T-helper 1 cell (primary cell): ENCODE measurements around the gene TOP1.

Source experiments
- DNase-seq, 5 donors: peaks; one replicate each; pipeline ENCODE4 v3.0.0-alpha.2; 2012 to 2020

Gene TOP1

DNA sequence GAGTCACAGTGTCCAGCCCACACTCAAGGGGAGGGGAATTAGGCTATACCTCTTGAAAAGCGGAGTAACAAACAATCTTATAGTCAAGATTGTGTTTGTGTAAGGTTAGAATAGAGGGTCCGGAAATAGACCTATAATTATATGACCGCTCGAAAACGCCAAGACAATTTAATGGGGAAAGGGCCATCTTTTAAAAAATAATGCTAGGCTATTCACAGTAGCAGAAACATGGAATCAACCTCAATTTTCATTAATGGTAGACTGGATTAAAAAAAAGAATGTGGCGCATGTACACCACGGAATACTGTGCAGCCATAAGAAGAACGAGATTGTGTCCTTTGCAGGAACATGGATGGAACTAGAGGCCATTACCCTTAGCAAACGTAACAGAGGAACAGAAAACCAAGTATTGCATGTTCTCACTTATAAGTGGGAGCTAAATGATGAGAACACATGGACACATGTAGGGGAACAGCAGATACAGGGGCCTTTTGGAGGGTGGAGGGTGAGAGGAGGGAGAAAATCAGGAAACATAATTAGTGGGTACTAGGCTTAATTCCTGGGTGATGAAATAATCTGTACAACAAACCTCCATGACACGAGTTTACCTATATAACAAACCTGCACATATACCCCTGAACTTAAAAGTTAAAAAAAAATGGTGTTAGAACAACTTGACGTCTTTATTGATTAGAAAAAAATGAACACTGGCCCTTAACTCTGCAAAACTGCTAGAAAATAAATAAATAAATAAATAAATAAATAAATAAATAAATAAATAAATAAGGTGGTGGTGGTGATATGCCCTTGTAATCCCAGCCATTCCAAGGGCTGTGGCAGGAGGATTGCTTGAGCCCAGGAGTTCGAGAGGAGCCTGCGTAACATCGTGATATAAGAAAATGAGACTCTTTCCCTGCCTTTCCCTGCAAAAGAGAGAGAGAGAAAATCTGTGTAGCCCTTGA is 30.3 kb downstream of the TOP1 start:
- no peak for DNase-seq

DNA sequence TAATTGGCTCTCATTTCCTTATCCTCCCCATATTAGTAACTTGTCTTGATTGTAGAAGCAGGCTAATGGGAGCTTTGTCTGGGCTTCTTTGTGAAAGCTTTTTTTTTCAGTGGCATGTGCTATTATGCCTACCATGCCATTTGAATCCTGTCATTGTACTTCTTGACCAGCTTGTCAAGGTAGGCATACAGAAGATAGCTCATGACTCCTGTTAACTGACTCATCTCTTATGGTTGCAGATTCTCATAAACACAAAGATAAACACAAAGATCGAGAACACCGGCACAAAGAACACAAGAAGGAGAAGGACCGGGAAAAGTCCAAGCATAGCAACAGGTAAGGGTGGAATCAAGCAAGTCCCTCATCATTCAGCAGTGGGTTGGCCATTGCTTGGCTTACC is 32.5 kb downstream of the TOP1 start:
- DNase-seq, result no peak

DNA sequence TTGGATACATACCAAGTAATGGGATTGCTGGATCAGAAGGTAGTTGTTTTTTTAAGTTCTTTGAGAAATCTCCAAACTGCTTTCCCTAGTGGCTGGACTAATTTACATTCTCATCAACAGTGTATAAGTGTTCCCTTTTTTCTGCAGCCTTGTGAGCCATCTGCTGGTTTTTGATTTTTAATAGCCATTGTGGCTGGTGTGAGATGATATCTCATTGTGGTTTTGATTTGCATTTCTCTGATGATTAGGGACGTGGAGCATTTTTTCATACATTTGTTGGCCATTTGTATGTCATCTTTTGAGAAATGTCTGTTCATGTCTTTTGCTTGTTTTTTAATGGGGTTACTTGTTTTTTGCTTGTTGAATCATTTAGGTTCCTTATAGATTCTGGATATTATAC is 34.8 kb downstream of the TOP1 start:
- no peak for DNase-seq

DNA sequence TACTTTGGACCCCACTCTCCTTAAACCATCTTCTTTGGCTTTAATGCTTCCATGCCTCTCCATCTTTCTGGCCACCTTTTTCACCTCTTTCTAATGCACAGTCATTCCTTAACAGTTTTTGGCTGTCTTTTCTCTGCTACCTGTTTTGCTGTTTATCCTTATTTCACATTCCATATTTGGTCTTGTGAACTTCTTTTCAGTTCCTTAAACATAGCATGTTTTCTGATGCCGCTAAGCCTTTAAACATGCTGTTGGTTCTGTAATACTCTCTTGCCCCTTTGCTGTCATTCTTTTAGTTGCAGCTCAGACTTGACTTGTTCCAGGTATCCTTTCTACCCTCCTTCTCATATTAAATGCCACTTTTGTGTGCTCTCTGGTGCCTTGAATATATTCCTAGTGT is 35.8 kb downstream of the TOP1 start:
- no peak for DNase-seq

DNA sequence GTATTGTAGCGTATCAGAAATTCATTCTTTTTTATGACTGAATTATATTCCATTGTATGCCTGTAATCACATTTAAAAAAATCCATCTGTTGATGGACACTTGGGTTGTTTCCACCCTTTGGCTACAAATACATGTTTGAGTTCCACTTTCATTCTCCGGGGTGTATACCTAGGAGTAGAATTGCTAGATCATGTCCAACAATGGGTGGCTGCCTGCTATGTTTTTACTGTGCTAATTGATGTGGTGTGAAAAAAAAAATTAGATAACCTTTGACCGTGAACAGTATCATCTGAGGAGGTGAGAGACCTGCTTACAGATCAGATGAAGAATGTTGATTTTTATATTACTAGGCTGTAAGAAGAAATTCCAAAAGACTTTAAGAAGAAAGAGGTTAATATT is 37.1 kb downstream of the TOP1 start:
- DNase-seq, result no peak

DNA sequence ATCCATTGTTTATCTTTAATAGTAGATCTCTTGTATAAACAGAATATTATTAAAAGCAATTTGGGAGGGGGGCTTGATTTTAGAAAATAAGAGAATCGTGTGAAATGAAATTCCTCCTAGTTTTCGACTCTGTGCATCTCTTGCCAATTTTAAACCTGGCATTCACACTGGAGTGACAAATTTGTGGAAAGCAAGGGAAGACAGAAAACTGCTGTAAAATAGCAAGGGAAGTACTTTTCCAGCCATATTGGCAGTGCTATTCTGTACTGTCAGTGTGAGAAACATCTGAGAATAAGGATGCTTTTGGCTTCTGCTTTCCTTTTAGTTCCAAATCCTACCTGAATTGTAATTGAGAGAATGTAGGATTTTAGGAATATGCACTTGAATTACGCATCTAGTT is 40.2 kb downstream of the TOP1 start:
- no peak for DNase-seq

DNA sequence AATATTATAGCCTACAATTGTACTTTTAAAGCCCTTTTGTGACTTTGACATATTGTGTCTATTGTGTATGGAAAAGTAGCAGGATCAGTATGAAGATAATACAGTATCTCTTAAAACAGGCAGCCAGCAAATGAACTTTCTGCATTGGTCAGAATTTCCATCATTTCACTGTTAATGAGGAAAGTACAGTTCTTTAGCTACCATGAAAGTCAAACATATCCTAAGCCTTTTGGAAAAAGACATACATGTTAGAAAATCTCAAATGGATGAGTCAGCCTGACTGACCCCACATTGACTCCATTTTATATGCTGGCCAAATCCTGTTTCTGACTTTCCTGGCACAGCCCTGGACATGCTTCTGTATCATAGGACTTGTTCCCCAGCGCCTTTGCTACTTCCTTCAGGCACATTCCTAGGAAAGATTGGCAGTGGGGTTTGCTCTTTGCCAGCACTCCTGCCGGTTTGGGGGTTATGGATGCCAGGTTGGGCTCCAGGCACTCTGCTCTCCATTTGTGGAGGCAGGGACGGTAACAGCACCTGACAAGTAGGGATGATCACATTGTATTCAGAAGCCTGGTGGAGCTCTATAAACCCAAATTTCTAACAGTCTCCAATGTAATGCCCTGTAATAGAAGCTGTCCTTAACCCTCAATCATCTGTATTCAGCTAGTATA is 43.7 kb downstream of the TOP1 start:
- no peak for DNase-seq

DNA sequence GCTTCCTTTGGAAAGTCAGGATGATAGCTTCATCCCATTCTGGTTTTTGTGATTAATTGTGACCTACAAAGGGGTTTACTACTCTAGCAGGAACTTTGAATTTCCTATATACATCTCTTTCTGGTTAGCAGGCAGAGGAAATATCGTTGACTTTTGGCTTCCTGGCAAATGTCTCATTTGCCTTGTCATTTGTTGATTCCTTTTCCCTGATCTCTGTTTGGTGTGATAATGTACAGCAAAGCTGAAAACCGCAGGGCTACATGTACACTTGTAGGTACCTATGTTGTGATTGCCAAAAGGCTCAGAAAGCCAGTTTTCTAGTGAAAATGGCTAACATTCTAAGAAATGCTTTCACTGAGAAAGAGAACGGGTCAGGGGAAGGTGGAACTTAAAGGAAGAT is 44.3 kb downstream of the TOP1 start:
- peak in 1 of 5 donors; percentile 56 for DNase-seq

DNA sequence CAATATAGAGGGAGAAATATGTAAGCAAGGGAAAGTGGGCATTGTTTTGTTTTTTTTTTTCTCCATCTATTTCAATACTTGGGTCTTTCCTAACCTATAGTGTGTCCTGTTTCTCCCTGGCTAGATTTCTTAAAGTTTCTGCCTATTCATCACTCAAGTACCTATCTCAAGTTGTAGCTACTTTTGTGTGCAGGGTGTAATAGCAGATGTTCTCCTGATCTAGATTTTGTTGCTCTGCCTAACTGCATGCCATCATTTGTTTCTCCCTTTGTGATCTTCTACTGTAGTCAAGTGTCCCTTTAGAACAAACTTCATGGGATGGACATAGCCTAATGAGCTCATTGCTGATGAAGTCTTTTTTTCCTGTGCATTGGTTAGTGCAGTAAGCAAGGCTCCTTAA is 45.8 kb downstream of the TOP1 start:
- no peak for DNase-seq

DNA sequence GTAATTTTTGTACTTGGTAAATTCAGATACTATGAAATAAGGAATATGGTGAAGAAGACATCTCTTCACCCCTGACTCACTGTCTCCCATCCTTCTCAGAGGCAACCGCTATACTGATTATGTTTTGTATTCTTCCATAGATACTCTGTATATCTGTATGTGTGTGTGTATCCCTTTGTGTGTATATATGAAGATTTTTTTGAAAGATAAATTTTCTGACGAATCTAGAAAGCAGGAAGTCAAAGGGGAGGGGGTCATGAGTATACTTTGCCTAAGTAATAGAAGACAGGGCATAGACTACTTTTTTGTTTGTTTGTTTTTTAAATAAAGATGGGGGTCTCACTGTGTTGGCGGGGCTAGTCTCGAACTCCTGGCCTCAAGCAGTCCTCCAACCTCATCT is 48.2 kb downstream of the TOP1 start:
- peak in 1 of 5 donors; percentile 15 for DNase-seq

DNA sequence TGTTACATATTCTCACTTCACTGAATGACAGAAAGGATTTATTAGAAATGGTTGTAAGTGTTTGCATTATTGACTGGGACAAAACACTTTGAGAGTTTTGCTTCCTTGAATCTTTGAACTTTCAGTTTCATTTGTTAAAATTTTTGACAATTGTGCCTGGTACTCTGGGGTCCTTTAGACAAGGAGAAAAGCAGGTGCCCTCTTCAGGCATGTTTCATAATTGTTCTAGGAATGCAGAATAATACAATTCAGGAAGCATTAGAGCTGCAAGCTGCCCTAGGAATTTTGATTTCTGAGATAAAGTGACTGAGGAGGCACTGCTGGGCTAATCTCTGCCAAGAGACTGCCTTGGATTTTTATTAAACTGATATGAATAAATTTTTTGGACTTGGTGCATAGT is 49.7 kb downstream of the TOP1 start:
- DNase-seq, result peak in 1 of 5 donors; percentile 20

DNA sequence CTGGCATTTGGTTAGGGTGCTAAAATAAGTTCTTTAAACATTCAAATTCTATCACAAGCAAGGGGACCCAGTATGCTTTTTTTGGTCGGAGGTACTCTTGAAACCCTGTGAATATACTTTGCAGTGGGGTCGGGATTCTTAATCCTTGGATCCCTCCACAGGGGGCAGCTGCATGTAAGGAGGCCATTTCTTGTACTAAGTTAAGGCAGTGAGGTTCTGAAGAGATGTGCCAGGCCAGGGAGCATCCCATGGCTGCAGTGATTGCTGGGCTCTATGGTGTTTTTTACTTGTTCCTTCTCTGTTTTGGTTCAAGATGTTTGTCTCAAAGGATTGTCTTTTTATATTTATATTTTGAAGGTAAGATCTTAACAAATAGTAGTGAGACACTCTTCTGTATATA is 50.4 kb downstream of the TOP1 start:
- no peak for DNase-seq

DNA sequence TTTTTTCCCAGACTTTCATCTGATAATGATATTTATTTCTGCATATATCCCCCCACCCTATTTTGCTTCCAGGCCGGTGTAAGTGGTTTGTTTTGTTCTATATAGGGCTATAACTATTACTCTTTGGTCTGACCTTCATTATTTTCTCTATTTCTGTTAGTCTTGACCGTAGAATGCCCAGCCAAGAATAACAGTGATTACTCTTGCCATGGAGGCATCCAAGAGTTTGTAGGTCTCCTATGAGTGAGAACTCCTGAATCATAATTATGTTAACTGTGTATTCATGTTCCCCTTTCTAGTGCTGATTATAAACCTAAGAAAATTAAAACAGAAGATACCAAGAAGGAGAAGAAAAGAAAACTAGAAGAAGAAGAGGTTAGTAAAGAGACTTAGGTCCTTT is 52.2 kb downstream of the TOP1 start:
- DNase-seq, result no peak

DNA sequence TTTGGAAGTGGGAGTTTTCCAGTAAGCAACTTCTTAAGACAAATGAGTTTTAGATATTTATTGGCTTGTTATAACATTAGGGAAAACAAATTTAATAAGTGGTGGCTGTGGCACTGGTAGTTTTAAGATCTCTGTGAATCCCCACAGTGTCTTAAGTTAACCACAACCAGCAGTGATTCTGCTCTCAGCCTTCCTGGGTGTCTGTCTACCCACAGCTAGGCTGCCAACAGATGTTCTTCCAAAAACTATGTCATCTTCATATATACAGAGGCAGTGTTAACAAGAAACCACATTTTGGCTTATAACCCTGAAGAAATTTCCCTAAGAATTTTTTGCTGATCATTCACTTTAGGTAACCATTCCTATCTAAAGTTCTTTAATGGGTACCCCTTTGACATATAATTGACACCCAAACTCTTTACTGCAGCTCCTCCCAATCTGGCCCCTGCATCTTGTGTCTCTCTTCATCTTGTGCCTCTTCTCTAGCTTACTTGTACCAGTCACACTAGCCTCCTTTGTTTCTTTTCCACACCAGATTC is 52.7 kb downstream of the TOP1 start:
- no peak for DNase-seq

DNA sequence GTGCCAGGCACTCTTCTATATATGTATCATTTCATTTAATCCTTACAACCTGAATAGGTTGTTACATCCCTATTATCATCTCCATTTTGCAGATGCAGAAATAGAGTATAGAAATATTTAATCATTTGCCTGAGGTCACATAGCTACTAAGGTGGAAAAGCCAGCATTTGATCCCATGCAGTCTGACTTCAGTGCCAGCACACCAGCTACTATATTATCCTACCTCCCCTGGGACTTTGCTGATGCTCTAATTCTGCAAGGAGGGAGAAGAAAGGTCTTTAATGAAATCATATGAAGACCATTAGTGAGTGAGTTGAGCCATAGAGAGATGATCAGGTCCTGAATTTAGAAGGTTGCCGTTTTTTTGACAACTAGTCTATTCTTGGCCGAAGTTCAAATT is 53.7 kb downstream of the TOP1 start:
- DNase-seq, result no peak

DNA sequence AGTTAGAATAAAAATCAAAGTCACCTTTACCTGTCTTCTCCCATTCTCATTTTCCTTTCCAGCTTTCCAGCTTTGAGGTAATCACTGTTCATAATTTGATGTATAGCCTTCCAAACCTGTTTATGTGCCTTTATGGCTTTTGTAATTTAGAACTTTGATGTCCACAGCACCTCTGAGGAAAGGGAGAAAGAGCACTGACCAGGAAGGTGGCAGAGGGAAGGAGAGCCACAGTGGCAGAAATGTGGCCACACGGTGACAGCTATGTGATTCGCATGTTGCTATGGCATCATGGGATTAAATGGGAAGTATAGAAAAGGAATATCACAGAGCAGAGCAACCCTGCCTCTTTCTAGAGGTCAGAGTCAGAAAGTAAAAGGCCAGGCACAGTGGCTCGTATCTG is 57.0 kb downstream of the TOP1 start:
- no peak for DNase-seq

DNA sequence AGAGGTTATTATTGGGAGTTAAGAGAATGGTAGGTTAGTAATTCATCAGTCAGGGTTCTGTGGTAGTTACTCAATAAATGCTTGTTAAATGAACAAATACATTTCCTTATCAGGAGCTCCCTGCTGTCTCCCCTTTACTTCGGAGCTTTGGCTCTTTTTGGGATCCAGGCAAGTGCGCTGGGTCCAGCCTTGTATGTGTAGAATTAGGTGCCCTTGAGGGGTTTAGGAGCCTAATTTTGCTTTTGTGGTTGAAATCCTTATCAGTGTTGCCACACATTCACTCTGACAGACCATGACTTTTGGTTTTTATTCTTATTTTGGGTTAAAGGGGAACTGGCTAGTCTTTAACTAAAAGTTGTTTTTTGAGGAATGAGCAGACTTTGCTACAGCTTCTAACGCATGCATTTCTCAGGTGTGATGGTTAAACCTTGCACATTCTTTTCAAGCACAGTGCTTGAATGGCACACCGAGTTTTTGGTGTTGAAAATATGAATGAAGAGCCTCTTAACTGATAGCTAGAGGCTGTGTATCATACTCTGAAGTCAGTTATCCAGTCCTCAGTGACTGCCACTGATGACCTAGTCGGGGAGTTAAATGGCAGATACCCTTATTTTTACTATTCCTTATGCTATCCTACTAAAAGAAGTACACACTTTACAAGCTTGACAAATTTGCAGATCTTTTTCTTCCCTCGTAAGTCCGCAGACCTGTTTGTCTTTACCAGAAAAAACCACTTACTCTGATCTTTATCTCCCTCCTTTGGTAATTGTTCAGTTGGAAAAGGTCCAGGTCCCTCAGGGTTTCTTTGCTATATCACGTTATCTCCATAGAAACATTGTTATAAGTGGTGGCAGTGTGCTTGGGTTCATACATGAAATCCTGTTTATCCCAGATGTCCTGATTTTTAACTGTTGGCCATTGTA is 58.0 kb downstream of the TOP1 start:
- DNase-seq, result no peak

DNA sequence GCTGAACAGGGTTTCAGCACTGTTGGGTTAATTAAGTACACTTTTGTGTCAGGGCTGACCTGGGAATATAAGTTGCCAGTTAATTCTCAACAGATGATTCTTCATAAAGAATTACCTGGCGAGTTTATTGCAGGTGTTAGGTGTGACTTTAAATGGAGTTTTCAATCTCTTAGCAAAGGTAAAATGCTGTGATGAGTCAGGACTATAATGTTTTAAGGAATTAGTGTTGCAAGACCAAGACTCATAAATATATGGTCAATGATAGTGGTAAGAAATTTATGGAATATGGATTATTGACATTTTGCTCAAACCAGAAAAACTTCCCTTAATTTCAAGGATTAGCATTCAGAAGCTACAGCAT is 58.7 kb downstream of the TOP1 start:
- no peak for DNase-seq

DNA sequence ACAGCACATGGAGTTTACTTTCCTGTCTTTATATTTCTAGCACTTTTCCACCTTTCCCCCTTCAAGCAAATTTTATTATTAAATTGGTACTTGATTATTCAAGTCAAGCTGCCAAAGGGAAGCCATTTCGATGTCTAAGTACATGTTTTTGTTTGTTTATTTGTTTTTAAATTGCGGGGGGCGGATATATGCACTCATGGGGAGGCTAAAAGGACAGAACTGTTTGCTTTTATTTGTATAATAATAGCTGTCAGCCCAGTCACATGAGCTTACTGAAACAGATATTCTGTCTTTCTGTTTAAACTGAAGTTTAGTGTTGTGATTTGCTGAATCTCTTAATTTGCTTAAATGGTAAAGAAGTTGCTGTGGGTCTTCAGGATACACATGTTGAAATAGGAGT is 59.2 kb downstream of the TOP1 start:
- no peak for DNase-seq

DNA sequence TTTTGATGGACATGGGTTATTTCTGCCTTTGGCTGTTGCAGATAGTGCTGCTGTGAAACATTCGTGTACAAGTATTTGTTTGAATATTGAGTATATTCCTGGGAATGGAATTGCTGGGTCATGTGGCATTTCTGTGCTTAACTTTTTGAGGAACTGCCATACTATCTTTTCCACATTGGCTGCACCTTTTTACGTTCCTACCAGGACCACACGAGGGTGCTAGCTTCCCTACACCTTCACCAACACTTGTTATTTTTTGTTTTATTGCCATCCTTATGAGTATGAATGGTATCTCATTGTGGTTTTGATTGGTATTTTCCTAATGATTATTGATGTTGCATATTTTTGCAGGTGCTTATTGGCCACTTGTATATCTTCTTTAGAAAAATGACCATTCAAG is 60.9 kb downstream of the TOP1 start:
- DNase-seq, result no peak

DNA sequence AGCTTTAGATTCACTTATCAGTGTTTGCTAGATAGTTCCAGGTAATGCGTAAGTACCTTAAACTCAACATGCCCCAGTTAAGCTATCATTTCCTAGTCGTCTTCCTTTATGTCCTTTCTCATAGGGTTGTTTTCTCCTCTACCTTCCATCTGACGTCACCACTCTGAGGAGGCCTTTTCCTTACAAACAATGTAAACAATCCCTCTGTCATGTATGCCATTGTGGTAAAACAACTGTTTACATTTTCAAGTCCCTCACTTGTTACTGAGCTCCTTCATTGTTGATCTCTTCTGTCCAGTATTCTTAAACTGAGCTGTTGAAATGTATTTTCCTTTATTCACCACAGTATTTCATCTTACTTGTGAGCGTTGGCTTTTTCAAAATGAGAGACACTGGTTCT is 63.3 kb downstream of the TOP1 start:
- DNase-seq, result no peak

DNA sequence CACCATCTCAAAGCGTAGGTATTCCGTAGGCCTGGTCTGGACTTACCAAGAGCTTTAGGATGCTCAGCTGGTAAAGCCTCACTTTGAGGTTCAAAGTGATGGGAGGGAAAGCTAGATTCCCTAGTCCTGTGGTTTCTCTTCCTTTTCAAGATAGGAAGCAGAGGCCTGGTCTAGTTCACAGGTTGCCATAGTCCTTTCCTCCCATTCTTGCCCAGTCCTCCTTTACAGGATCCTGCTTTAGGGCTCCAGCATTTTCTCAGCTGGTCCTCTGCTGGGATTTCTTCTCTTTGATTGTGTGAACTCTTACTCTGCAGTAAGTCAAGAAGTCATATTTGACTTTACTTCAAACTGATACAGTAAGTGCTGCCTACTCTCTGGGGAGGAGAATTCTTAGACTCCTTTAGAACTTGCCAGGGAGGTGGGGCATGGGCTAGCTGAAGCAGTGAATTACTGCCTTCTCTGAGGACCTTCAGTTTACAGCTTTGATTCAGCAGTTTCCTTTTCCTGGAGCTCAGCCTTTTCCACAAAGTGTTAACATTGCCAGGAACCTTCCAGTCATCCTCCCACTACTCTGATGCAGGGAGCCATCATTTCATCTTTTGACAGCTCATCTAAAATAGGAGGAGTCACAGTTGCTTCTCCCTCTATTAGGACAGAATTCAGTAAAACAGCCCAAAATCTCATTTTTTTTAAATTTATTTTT is 65.9 kb downstream of the TOP1 start:
- DNase-seq, result no peak
